NCI-H82 treated with DMSO at 0.1 percent for 48 hours (cell line): Measurements from ENCODE around the gene CCDC3.
"Not testable (repeated sequence)": the region's sequence is repeated elsewhere in the genome, so short reads cannot be mapped to it uniquely, and the experiment has no call there.

Experiments
- DNase-seq: peaks from one replicate; lab custom pipeline; 2025; ENCODE audit not compliant: unreplicated experiment; lab: John Stamatoyannopoulos, UW

The CCDC3 gene

GRCh38 chr10:13001041-13001886 lies at the start of gene CCDC3:
CCDC3 (minus strand) TSS chr10:13001713; CDS start chr10:13001570, 143 bp downstream.
- no peak for DNase-seq

DNA sequence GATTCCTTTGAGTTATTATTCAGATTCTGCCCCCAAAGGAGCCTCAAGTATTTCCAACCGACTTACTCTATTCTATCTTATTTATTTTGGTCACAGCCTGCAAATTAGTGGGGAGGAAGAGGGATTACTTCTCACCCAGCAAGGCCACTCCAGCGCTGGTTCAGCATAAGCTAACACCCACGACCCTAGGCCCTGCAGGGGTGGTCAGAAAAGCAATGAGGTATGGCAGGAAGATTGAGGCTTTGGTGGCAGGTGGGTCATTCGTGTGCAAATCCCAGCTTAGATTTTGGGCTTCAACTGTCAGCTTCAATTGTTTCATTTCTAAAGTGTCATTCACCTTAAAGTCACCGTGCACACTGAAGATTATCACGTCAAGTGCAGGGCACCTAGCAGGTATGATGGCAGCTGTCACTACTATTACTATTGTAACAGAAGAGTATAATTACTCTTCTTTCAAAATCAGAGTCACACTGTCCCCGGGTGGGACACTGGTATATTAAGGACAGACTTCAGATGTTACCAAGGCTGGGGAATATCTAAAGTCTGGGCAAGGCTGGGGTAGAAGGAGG lies 49.7 kb upstream of the CCDC3 start:
- DNase-seq: no peak

- DNase-seq: no peak
Observed at GRCh38 chr10:13049774-13050420, 48.4 kb upstream of the CCDC3 start.

DNA sequence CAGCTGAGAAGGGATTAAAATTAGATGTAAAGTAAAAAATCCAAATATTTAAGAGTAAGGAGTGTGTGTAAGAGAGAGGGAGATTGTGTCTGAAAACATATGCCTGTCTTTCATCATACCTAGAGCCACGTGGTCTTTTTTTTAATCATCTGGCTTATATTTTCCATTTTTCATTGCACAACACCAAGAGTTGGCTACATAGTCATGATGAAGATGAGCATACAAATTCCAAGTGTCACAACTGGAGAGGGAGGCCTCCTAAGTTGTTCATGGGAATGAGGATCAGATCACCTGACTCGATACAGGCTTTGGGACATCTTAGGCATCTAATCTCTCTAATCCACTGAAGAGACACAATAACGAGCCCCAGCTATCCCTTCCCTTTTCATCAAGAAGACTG lies 47.2 kb upstream of the CCDC3 start:
- no peak for DNase-seq

DNA sequence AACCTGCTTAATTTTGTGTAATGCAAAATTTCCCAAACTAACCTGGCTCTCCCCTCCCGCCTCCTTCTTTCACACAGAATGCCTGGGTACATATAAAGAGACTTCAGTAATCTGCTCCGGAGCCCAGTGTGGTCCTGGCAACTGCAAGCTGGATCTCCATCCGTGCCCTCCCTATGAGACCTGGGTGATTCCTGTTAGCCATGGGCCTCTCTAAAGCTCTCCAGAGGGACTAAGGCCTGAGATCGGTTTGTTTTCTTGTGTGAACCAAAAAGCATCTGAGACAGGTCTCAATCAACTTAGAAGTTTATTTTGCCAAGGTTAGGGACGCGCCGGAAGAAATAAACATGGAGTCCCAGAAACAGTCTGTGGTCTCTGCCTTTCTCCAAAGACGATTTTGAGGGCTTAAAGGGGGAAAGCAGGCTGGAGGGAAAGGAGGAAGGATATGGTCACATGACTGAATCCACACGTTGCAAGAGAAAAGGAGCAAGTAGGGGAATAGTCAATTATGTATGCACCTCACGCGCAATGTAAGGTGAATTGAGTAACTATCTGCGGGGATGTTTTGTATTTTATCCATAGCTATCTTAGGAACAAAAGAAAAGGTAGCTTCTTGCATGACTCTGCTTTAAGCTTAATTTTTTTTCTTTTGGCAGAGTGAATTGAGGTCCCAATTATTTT lies 46.2 kb upstream of the CCDC3 start:
- no peak for DNase-seq

GRCh38 chr10:13046851-13047528 lies 45.5 kb upstream of the CCDC3 start:
- DNase-seq: no peak

GRCh38 chr10:13043520-13043919 lies 42.0 kb upstream of the CCDC3 start:
- no peak for DNase-seq

DNA sequence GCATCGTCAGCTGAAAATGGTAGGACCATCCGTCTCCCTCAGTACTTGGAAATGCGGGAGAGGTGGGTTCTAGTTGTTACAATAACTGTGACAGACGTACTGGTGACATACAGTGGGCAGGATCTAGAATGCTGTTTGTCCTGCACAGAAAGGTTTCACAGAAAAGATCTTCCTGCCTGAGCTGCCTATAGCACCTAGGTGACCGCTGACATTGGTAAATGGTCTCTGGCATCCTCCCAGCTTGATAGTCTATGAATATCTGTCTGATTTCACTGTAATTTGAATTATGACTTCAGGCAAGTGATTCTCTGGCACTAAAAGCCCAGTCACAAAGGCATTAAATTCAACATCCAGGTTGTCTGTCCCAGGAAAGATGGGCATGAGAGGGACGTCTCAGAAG lies 38.2 kb upstream of the CCDC3 start:
- DNase-seq: no peak

- DNase-seq: no peak
Observed at GRCh38 chr10:13038391-13038790, 36.9 kb upstream of the CCDC3 start.

- no peak for DNase-seq
Observed at GRCh38 chr10:13037832-13038231, 36.3 kb upstream of the CCDC3 start.

- DNase-seq: no peak
Observed at GRCh38 chr10:13036841-13037240, 35.3 kb upstream of the CCDC3 start.

- not testable (repeated sequence) for DNase-seq
Observed at GRCh38 chr10:13035731-13036130, 34.2 kb upstream of the CCDC3 start.

- DNase-seq: no peak
Observed at GRCh38 chr10:13026873-13027272, 25.4 kb upstream of the CCDC3 start.

DNA sequence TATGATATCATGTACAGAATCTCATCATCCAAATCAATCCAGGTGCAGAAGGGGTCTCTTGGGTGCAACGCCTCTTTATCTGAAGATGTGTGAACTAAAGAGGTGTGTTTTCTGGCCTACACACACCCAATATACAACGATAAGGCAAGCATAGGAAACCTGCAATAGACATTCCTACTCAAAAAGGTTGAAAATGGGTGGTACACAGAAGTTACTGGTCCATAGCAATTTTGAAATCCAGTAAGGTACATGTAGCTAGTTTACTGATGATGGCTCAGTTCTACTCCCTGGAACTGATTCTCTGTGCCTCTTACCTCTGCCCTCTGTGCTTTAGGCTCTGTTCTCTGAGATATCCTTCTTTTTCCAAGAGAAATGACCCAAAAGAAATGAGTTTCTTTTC lies 22.2 kb upstream of the CCDC3 start:
- DNase-seq: no peak

GRCh38 chr10:13019280-13019679 lies 17.8 kb upstream of the CCDC3 start:
- DNase-seq: no peak

DNA sequence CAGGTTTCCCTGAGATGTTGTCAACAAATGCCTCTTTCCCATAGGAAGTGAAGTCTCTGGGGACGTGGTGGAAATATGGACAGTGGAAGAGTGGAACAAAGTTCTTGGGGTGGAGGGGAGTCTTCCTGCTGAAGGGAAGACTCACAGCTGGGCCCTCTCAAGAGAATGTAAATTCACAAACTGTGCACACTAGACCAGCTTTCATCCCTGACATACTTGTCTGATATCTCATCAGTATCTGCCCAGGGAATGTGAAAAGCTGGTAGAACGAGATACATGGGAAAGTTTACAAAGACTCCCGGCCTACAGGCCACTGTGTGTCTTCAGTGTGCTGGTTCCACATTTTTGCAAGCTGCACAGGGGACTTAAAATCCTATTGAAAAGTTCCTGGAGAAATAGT lies 16.7 kb upstream of the CCDC3 start:
- no peak for DNase-seq

DNA sequence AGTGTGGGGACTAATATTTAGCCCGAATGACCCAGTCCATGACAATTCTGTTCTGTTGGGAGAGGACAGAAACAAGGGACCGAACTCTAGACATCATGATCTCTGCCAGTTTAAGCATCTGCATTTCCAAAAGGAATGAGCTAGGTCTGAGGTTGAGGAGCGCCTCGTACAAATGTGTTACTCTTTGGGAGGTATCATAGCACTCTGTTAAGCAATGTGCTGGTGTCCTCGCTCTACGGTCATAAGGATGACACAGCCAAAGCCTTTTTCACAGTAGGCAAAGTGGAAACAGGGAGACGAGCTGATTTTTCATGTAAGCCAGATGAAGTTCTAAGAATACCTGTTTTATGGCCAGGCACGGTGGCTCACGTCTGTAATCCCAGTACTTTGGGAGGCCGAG lies 15.4 kb upstream of the CCDC3 start:
- no peak for DNase-seq

DNA sequence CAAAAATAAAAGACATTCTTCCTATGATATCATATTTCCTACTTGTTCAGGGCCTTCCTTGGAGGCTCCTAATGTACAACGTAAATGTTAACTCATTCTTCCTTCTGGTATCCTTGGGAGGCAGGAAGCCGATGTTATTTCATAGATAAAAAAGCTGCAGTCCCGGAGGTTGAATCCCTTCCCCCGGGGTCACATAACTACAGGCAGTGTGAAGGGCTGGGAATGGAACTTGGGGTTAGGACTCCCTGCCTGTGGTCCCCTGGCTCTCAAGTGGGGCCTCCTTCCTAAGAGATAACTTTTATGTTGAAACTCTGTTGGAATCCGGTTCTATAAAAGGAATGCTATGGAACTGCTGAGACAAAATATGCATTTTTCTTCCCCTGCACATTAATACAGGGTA lies 14.9 kb upstream of the CCDC3 start:
- DNase-seq: no peak

DNA sequence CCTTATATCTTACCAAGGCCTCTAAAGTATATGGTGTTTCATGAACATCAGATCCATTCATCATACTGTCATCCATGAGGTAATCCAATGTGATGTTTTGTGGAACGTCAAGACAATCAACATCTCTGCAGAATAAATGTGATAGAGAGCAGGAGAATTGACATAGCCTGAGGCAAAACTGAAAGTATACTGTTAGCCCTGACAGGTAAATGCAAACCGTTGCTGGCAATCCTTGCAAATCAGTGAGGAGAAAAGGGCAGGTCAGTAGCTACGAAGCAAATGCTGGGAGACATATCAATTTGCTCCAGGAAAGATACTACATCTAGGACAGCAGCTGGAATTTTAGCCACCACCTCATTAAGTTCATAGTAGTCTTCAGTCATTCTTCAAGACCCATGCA lies 4.5 kb upstream of the CCDC3 start:
- no peak for DNase-seq

DNA sequence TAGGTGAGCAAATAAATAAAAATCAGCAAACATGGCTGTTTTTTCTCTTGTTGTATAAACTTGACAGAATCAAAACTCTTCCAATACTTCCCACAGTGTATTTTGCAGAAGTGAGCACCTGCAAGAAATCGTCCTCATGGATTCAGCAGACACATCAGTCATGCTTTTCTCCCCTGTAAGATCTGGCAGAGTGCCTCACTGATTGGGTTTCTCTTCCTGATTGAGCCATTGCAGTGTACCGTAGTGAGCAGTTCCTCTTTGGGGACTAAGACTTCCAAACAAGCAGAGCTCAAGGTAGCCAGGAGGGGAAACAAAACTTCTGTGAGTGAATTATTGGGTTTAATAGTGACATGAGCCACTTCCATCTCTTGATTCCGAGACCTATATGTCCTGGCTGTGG lies 2.2 kb upstream of the CCDC3 start:
- DNase-seq: no peak

GRCh38 chr10:13003004-13003403 lies 1.5 kb upstream of the CCDC3 start:
- DNase-seq: no peak
